GM21528 (cell line): ENCODE data around the gene KTN1.

Source experiments
- ATAC-seq: cut with Tn5 transposase; IDR thresholded peaks from one replicate; pipeline ENCODE4 v1.9.1; 2021; ENCODE audit warnings: mild to moderate bottlenecking, moderate library complexity; ENCODE audit not compliant: unreplicated experiment, low FRiP score

The KTN1 gene

DNA sequence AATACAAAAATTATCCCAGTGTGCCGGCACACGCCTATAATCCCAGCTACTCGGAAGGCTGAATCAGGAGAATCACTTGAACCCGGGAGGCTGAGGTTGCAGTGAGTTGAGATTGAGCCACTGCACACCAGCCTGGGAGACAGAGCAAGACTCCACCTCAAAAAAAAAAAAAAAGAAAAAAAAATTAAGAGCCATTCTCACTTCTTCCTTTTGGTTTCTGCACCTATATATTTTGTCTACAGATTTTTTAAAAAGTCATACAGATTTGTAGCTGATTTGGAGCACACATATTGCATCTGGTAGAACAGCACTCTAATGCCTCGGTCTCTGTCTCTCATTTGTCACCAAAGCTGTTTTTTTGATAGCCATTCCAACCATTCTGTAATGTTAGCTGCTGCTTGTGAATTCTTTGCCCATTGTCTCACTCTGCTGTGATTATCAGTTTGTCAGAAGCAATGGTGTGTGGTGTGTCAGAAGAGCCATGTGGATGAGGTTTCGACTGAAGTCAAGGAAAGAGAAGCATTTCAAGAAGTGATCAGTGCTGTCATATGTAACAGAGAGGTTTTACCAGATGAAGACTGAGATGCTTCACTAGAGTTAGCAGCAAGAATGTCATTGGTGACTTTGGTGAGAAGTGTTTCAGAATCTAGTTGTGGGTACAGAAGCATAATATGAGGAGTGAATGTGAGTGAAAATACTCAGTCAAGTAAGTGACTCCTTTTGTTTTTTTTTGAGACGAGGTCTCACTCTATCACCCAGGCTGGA is 8.7 kb upstream of the KTN1 start:
- peak; percentile 73 for ATAC-seq

DNA sequence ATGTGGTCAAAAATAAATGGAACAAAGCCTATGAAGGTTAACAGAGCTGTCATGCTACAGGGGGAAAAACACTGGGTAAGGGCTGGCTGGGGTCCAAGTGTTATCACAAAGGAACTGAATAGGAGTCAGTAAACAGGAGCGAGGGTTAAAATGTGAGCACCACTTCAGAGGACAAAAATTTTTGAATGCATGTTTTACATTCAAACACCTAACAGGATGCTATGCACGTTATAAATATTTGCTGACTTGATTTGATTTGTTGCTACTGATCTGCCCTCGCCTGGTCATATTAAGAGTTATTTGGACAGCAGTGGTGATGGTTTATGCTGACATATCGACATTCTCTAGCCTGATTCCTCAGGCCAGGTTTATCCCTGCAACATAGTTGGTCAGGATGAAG is 7.4 kb upstream of the KTN1 start:
- no peak for ATAC-seq

DNA sequence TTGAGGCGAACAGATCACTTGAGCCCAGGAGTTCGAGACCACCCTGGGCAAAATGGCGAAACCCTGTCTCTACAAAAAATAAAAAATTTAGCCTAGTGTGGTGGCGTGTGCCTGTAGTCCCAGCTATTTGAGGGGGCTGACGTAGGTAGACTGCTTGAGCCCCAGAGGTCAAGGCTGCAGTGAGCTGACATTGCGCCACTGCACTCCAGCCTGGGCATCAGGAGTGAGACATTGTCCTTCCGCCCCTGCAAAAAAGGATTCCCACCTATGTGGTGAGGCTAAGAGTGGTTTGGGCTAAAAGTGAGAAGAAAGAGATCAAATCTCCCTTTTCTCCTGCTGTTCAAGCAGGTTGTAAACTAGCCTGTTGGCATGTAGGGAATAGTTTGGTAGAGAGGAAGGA is 5.0 kb upstream of the KTN1 start:
- no peak for ATAC-seq

DNA sequence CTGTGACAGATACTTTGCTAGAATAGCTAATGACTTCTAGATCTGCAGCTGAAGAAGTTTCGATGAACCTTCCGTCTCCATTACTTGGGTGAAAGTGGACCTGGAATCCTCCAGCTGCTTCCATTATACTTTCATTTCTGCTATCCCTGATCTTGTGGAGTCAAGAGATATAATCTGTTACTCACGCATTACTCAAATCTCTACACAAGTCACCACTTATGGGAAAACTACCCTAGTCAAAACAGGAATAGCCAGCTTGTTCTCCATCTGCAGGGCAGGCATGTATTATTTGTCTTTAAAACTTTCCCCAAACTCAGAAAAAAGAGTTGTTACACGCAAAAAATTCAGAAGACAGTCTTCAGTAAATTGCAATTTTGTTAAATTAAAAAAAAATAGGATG is 2.8 kb upstream of the KTN1 start:
- ATAC-seq: no peak

DNA sequence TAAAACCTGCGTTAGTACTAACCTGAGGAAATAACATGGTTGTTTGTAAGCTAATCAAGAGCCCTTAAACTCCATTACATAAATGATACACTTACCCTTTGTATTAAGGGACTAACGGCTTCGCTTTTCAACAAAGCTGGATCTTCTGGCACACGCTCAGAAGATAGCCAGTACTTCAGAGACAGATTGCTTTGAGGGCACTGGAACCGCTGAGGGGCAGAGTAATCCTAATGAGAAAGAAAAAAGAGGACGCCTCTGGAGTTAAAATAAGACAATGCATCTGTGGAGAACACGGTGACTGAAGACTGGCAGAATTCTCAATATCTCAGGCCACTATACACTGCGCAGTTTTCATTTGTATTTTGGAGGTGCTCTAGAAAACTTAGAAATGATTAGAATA is 1.5 kb upstream of the KTN1 start:
- ATAC-seq: no peak

DNA sequence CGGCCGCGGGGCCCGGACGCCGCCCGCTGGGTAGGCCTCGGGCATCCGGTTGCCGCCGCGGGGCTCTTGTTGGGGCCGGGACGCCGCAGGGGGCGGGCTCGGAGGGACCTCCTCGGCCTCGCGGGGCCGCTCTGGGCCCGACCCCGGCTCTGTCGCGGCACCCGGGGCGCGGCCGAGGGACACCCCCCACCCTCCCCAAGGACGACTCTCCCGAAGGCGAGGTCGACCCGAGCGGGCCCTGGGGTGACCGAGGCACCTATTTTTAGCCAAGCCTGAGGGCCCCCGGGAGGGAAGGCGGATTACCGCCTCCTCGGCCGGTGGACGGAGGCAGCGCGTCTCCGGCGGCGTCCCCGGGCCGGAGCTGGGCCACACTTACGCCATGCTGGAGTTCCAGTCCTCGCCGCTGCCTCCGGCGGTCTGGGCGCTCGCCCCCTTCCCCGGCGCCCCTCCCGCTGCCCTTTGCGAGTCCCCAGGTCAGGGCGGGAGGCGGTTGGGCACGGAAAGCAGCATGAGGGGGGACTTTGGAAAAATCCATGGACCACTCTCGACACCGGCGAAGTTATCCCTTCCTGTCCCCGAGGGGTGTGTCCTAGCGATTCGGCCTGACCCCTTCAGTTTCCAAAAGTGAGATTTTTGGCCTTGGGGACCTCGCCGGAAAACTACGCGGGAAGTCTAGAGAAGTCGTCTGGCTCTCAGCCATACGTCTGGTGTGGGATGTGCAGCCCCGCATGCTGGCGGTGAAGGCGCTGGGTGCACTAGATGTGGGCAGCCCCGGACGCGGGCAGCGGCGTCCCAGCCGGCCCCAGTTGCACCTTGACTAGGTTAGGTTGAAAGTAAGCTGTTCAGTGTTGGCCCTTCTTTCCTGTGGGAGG is 699 bp downstream of the KTN1 start:
- peak; percentile 49 for ATAC-seq

DNA sequence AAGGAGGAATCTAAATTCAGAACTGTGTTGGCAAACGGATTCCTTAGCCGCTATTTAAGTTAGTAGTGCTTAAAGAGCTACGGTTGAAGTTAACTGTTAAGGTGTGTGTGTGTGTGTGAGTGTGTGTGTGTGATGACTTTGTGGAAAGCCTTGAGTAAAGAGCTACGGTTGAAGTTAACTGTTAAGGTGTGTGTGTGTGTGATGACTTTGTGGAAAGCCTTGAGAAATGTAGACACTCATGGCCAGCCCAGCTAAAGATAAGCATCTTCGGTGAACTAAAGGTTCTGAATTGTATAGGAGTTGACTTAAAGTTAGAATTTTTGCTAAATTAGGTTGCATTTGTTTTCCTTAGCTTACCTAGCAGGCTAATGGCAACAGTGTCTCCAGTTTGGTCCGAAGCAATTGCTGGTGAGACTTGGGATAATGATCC is 1.4 kb downstream of the KTN1 start:
- no peak for ATAC-seq

DNA sequence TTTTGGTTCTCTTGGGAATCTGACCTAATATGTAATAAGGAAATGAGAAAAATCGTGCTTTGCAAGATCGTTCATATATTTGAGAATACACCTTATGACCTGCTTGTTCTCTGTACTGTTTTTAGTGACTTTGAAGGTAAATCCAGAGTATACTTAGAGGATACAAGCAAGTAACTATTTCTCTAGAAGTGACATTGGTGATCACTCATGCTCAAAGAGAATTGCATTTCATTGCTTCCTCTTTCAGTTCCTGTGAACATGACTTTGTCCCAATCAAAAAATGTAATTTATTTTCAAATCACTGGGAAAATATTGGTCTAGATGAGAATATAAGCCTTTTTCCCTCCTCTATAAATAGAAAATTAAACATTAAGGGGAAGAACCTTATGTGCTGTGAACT is 2.7 kb downstream of the KTN1 start:
- peak; percentile 27 for ATAC-seq

DNA sequence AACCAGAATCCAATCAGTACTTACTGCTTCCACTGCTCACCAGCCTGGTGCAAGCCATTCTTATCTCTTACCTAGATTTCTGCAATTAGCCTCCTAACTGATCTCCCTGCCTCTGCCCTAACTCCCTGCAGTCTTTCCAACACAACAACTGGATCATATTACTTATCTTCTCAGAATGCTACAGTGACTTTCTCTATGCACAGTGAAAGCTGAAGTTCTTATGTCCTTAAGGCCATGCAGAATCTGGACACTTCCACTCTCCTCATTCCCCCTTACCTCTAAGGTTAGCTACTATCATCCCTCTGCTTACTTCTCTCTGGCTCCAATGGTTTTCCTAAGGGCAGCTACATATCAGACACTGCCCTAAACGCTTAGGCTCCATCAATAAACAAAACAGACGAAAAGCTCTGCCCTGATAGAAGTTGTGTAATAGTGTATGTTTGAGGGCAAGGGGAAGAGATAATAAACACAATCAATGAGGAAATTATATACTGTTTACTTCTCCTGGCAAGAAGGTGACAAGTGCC is 4.0 kb downstream of the KTN1 start:
- ATAC-seq: no peak

DNA sequence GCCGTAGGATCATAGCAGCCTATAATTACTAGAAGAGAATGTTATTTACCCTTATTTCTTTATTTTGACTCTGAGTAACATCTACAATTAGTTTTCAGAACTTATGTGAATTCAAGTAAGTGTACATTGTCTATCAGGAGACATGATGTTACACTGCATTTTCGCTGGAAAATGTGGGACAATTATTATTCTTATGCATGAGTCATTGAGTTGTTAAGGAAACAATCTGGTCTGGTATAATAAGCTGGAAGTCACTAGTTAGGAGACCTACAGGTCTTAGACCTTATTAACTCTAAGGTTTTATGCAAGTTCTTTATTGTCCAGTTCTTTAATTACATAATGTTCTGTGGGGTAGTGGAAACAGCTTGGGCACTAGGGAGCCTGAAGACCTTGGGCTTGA is 5.8 kb downstream of the KTN1 start:
- no peak for ATAC-seq

DNA sequence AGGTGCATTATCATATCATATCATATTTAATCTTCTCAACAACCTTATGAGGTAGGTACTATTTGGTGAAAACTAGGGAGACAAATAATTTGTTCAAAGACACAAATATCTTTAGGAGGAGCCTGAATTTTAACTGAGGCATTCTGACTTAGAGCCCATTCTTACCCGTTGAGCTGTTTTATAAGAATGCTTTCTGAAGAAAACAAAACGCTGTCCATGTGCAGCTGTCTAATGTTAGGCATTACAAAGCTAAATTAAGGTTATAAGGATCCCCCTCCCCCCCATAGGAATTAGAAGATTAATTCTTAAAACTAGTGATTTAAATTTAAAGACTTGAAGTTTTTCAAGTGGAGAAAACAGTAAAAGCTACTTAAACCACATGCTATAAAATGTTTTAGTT is 6.4 kb downstream of the KTN1 start:
- no peak for ATAC-seq

DNA sequence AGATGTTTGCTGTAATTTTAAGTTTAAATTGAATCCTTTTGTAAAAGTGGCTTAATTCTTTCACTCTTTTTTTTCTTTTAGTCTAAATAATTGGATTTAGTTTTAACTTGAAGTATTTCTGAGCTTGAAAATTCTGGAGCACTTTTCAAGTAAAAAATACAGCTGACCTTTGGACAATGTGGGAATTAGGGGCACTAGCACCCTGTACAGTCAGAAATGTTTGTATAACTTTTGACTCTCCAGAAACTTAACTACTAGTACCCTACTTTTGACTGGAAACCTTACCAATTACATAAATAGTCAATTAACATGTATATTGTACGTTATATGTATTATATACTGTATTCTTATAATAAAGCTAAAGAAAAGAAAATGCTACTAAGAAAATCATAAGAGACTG is 7.8 kb downstream of the KTN1 start:
- ATAC-seq: no peak

DNA sequence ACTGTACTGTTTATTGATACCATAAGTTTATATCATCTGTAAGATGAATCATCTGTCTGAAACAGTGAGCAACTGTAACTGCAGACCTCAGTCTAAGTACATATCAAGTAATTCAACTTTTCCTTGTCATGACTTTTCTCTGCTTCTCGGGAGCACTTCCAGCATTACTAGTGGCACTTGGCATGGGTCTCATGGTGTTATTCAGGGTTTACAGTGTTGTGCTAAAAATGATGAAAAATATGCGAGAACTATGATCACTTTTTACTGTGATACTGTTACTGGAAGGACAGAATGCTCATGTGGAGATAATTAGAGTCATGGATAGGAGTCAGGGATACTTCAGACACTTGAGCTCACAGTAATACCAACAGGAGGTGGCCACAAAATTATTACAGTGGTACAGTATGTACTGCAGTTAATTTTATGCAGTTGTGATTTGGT is 8.3 kb downstream of the KTN1 start:
- ATAC-seq: no peak

DNA sequence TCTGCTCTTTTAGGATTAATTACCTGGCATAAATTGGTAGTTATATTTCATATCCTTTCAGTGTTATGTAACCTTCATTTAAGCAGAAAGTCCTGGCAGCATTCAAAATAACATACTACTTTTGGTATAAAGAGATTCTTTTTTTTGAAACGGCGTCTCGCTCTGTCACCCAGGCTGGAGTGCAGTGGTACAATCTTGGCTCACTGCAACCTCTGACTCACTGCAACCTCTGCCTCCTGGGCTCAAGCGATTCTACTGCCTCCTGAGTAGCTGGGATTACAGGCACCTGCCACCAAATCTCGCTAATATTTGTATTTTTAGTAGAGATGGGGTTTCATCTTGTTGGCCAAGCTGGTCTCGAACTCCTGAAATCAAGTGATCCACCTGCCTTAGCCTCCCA is 9.2 kb downstream of the KTN1 start:
- no peak for ATAC-seq

DNA sequence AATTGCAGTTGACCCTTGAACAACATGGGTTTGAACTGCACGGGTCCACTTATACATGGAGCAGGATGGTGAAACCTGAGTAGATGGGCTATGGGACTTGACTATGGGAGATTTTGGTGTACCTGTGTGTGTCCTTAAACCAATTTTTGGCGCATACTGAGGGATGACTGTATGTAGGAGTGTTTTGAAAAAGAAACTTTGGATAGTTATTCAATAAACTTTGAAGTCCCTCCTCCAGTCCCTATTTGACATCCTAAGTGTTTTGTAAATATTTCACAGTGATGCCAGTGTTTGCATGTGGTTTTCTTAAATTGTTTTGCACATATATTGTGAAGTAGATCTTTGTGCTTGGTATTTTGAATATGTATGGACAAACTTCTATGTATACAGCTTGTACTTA is 12.4 kb downstream of the KTN1 start:
- no peak for ATAC-seq

DNA sequence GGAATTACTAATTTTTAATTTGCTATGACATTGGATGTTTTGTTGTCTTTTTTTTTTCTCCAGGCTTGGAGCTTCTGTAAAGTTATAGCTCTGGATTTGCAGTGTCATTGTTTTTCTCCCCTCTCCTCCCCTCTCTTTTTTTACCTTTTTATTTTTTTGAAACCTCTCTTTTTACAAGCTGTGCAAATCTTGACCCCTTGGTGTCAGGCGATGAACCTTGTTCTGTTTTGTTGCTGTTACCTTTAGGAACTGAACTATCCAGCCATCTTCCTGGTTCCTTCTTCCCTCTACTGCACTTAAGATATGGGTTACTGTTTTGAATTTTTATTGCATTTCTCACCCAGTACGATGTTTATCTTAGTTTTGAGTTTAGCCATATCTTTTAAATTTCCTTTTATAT is 13.7 kb downstream of the KTN1 start:
- no peak for ATAC-seq

DNA sequence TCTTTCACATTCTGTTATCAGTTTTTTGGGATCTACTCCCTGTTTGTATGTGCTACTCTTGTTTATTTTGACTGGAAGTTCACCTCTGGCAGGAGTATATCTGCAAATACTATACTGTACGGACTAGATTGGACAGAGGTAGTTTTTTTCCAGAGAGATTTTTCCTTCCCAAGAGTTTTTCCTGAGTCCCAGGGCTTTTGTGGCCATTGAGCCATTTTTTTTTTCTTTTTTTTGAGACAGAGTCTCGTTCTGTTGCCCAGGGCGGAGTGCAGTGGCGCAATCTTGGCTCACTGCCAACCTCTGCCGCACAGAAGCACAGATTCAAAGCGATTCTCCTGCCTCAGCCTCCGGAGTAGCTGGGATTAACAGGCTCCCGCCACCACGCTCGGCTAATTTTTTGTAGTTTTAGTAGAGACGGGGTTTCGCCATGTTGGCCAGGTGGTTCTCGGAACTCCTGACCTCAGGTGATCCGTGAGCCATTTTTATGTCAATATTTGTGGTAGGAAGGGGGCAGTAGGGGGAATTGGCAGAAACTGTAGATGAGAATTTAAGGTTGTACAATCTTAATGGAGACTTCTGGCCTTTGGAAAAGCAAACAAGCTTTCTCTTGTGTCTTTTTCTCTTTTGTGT is 19.4 kb downstream of the KTN1 start:
- no peak for ATAC-seq

DNA sequence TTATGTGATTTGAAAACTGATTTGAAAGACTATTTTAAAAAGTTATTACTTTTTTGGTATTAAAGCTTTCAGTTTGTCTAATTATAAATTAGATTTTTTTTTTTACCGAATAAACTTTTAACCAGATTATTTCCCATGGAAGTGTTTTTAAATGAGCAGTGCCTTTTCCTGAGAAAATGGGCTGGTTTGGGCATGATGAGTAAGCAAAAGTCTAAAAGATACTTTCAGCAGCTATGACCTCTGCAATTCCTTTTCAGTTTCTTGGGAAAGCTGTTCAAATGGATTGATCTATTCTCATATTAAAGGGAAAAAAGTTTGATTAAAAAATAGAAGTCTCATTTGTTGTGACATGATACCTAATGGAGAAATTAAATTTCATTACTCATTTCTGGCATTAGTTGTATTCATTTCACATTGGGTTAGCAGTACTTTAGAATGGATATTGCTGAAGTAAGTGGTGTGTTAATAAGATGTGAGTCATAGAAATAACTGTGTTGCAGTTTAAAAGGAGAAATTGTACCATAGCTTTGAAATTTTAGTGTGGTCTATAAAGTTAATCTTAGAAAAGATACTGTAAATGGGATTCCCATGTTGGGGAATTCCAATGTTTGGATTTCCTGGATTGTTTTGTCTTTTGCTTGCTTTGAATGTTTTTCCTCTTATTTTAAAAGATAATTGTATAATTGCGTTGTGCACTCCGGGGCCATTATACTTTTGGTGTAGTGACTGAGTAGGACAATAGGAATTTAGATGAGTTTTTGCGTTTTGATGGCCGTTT is 21.0 kb downstream of the KTN1 start:
- no peak for ATAC-seq

DNA sequence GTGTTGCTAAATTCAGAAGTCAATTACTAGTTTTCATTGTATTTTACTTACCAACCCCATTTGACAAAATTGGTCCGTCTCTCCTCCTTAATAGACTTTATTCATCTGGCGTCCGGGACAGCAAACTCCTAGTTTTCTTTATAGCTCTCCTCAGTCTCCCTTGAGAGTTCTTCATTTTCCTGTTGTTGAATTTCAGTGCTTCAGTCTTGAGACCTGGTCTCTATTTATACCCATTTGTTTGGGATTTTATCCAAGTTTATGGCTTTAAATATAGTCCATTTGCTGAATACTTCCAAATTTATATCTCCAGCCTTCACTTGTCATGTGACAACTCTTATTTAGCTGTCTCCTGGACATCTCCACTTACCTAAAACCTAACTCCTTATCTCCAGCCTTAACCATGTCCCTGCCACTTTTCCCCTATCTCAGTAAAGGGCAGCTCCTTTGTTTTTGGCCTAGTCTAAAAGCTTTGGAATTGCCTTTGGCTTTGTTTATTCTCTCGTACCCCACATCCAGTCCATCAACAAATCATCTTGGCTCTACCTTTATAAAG is 23.5 kb downstream of the KTN1 start:
- no peak for ATAC-seq

DNA sequence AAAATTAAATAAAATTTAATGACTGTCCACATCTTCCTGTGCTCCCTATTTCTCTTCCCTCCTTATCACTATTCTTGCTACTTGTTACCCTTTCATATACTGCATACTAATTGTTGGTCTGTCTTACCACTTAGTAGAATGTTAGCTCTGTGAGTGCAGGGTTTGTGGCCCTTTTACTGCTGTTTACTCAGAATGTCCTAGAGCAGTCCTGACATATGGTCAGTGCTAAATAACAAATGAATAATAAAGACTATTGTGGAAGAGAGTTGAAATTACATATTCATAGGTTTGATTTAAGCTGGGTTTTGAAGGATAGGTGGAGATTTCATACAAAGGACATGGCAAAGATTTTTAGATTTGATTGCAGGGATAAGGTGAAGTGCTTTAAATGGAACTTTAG is 24.5 kb downstream of the KTN1 start:
- ATAC-seq: no peak
